Keratinocyte (primary cell): ENCODE measurements around the gene SAFB2. TPM values are rescaled to one million over a fixed set of nuclear protein-coding genes. Genes with fewer than 3 reads are reported as not detected.
A peak's percentile ranks its signal among the peaks of the same experiment; 100 is the strongest.

Experiments used
- DNase-seq: peaks from one replicate; pipeline ENCODE4 v3.0.0-alpha.2; 2011; ENCODE audit warnings: low read depth, missing footprints, low spot score
- FAIRE-seq: peaks from 2 replicates; lab custom pipeline; 2011; peaks lifted over from hg19 to GRCh38; lab: Jason Lieb, UNC
- H2AFZ ChIP-seq: 2 replicates; pipeline ENCODE4 v1.6.0; 2012; ENCODE audit warnings: low read length, control low read depth, inconsistent platforms; ENCODE audit not compliant: control insufficient read depth
- H3K27ac ChIP-seq: 2 replicates; pipeline ENCODE4 v1.5.1; 2011; ENCODE audit warnings: low read length; ENCODE audit not compliant: control insufficient read depth, insufficient read depth
- H3K27me3 ChIP-seq: 3 replicates; pipeline ENCODE4 v1.6.0; 2011; ENCODE audit warnings: low read length; ENCODE audit not compliant: control insufficient read depth, insufficient read depth; ENCODE audit errors: extremely low read depth
- H3K36me3 ChIP-seq, 2 experiments: 2 replicates in 1 of 2; 3 replicates in 1 of 2; pipeline ENCODE4 v1.5.1; 2011; ENCODE audit warnings: low read length in 2 of 2, mild to moderate bottlenecking in 1 of 2; ENCODE audit not compliant: control insufficient read depth in 2 of 2, insufficient read depth in 2 of 2; ENCODE audit errors: extremely low read depth in 1 of 2
- H3K4me1 ChIP-seq: 3 replicates; pipeline ENCODE4 v1.5.1; 2011; ENCODE audit warnings: low read length; ENCODE audit not compliant: control insufficient read depth, insufficient read depth; ENCODE audit errors: extremely low read depth
- H3K4me2 ChIP-seq: 3 replicates; pipeline ENCODE4 v1.6.0; 2011; ENCODE audit warnings: low read depth, low read length; ENCODE audit not compliant: control insufficient read depth, insufficient read depth; ENCODE audit errors: extremely low read depth
- H3K4me3 ChIP-seq, 3 experiments: fragments of 200-600 bp in 1 of 3; sonication (generic) in 1 of 3; 2 replicates in 2 of 3; 3 replicates in 1 of 3; pipeline ENCODE4 v1.5.1; 2011 to 2016; ENCODE audit warnings: low read length in 3 of 3, mild to moderate bottlenecking in 3 of 3, control low read depth in 2 of 3, inconsistent platforms in 1 of 3, low read depth in 1 of 3, mixed read lengths in 1 of 3, mixed run types in 1 of 3, moderate library complexity in 1 of 3; ENCODE audit not compliant: control insufficient read depth in 2 of 3, insufficient read depth in 2 of 3; ENCODE audit errors: extremely low read depth in 1 of 3
- H3K79me2 ChIP-seq: 2 replicates; pipeline ENCODE4 v1.6.0; 2012; ENCODE audit warnings: low read length; ENCODE audit not compliant: control insufficient read depth, insufficient read depth
- H3K9ac ChIP-seq: 3 replicates; pipeline ENCODE4 v1.6.0; 2011; ENCODE audit warnings: low read length; ENCODE audit not compliant: control insufficient read depth, insufficient read depth; ENCODE audit errors: extremely low read depth
- H3K9me1 ChIP-seq: 3 replicates; pipeline ENCODE4 v1.6.0; 2011; ENCODE audit warnings: low read length; ENCODE audit not compliant: control insufficient read depth, insufficient read depth; ENCODE audit errors: extremely low read depth
- H3K9me3 ChIP-seq: 2 replicates; pipeline ENCODE4 v1.5.1; 2012; ENCODE audit warnings: low read depth, low read length; ENCODE audit not compliant: control insufficient read depth
- H4K20me1 ChIP-seq: 3 replicates; pipeline ENCODE4 v1.6.0; 2011; ENCODE audit warnings: low read length; ENCODE audit not compliant: control insufficient read depth, insufficient read depth; ENCODE audit errors: extremely low read depth
- CTCF ChIP-seq, 3 experiments: IDR thresholded peaks in 1 of 3; conservative IDR thresholded peaks in 1 of 3; optimal IDR thresholded peaks in 1 of 3; 2 replicates in 2 of 3; 3 replicates in 1 of 3; pipeline versions ENCODE3 to v1.5.1; 2011; ENCODE audit warnings: low read length in 3 of 3, mild to moderate bottlenecking in 3 of 3, moderate library complexity in 2 of 3, control low read depth in 1 of 3, inconsistent platforms in 1 of 3; ENCODE audit not compliant: insufficient read depth in 2 of 3; ENCODE audit errors: extremely low read depth in 1 of 3
- EZH2 ChIP-seq: IDR thresholded peaks from one replicate; pipeline ENCODE4 v1.6.1; 2012; ENCODE audit warnings: inconsistent platforms, mild to moderate bottlenecking, low read length, moderate library complexity
- dilution Hi-C: fragments of 300-500 bp; cut with MboI; formaldehyde crosslinking; loops from one replicate; pipeline ENCODE4 v1.7.0; 2020; ENCODE audit warnings: low sequenced_read_pairs; ENCODE audit not compliant: extremely low pct_ligation_motif_present
- polyA minus RNA-seq, 3 experiments: library from RNA; depleted of rRNA, polyadenylated mRNA; stranded (reverse); fragments of >200 nt; gene quantifications; 1 replicate in 1 of 3; 2 replicates in 1 of 3; 3 replicates in 1 of 3; pipeline ENCODE4 v1.2.3, GENCODE V29; 2011
- polyA plus RNA-seq, 5 experiments: library from polyadenylated mRNA; depleted of rRNA in 3 of 5; stranded (reverse) in 3 of 5; stranded (forward) in 1 of 5; unstranded in 1 of 5; fragments of >200 nt; gene quantifications; 1 replicate in 1 of 5; 2 replicates in 3 of 5; 3 replicates in 1 of 5; pipeline versions ENCODE4 v1.2.1 to v1.2.3, GENCODE V29; 2011 to 2012; ENCODE audit warnings: missing spikeins in 2 of 5, low read depth in 1 of 5, low replicate concordance in 1 of 5

SAFB2 gene
- polyA plus RNA-seq (8.0 to 17.5 TPM (median 15.3 TPM) in 3 replicates), polyA minus RNA-seq (7.4 to 23.1 TPM (median 12.4 TPM) in 3 replicates)
- polyA plus RNA-seq (2011; ENCODE audit: low read depth), result 87.1 TPM
- polyA plus RNA-seq (2011; cell fraction: cytosol; rRNA removed), result 9.5 and 12.7 TPM in 2 replicates
- 54.1 and 65.9 TPM in 2 replicates for polyA plus RNA-seq (2011; cell fraction: nucleus; rRNA removed)
- 24.7 and 26.2 TPM in 2 replicates for polyA plus RNA-seq (2012; ENCODE audit: low replicate concordance)
- polyA minus RNA-seq (2011; cell fraction: cytosol; rRNA and poly(A)+ RNA removed), result 19.2 TPM
- polyA minus RNA-seq (2011; cell fraction: nucleus; rRNA and poly(A)+ RNA removed), result 13.1 and 29.9 TPM in 2 replicates

DNA sequence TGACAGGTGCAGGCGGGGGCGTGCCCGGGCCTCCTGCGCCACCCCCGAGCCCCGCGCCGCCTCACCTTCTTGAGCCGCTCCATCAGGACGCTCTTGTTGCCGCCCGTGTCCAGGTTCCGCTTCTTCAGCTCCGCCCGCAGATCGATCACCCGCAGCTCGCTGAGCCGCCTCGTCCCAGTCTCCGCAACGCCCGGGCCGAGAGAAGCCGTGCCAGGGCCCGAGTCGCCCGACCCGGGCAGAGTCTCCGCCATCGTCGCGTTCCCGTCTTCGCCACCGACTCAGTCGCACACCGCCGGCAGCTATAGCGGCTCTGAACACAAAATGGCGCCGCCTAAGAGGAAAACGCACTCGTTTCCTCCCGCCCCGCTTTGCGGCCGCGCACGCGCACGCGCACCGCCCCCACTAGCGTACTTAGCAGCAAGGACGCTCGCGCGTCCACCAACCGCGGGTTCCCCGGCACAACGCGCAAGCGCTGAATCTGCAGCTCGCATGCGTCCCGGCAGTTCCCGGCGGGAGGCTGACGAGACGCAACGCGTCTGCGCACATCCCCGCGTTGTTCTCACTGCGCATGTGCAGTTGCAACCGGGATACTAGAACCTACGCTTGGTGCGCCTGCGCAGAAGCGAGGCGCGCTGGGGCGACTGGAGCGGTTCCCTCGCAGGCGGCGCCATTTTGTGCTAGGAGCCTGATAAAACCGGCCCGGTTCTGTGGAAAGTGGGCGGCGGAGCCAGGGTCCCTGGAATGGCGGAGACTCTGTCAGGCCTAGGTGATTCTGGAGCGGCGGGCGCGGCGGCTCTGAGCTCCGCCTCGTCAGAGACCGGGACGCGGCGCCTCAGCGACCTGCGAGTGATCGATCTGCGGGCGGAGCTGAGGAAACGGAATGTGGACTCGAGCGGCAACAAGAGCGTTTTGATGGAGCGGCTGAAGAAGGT is at the start of gene SAFB2, which contains the start of gene SAFB:
TSS of gene SAFB2 (minus strand) at position 312 of the 932 bp plus-strand sequence. CDS start at position 251, 61 bp downstream.
TSS of gene SAFB (plus strand) at position 619 of the 932 bp plus-strand sequence. CDS start at position 742, 123 bp downstream.
- Histone ChIP-seq H3K36me3 (peaks cover 17 to 53% of the 10 kb centered on the region in 2 experiments), H3K4me1 (peaks cover 22% of the 10 kb centered on the region), H3K9me3 (no peaks in the 10 kb centered on the region), H3K4me2 (peak within 1 kb of the TSS; percentile 96), H4K20me1 (peaks cover 22% of the 10 kb centered on the region), H3K9ac (peak within 1 kb of the TSS; percentile 97), H3K79me2 (peaks cover 95% of the 10 kb centered on the region), H3K4me3 (peak within 1 kb of the TSS; percentile 91 to 95 (median 95)), H2AFZ (peak within 1 kb of the TSS; percentile 78), H3K9me1 (peaks cover 2% of the 10 kb centered on the region), H3K27ac (peak within 1 kb of the TSS; percentile 87), H3K27me3 (no peaks in the 10 kb centered on the region)
- peak; percentile 94 for FAIRE-seq
- peak; percentile 96 for DNase-seq
- TF ChIP-seq EZH2 (no peak), CTCF (optimal IDR thresholded peaks at IDR 0.05 in 1 of 3, IDR thresholded peaks at IDR 0.05 in 1 of 3, conservative IDR thresholded peaks at IDR 0.05 in 1 of 3; ENCODE audit: extremely low read depth in 1 of 3, insufficient read depth in 2 of 3, low read length in 3 of 3) (no peak)
- dilution Hi-C loops, result no loop called here

GRCh38 chr19:5671600-5671999 is 49.0 kb upstream of the SAFB2 start:
- H4K20me1 ChIP-seq, result no peaks in the 10 kb centered on the region
- H3K79me2 ChIP-seq, result no peaks in the 10 kb centered on the region
- FAIRE-seq (no peak), DNase-seq (no peak)
- no peak for TF ChIP-seq CTCF (optimal IDR thresholded peaks at IDR 0.05 in 1 of 3, IDR thresholded peaks at IDR 0.05 in 1 of 3, conservative IDR thresholded peaks at IDR 0.05 in 1 of 3; ENCODE audit: extremely low read depth in 1 of 3, insufficient read depth in 2 of 3, low read length in 3 of 3)
- TF ChIP-seq EZH2, result no peak
- no peaks in the 10 kb centered on the region for H3K4me1 ChIP-seq
- H3K4me3 ChIP-seq, result no peak overlapping the region
- no peaks in the 10 kb centered on the region for H3K9me1 ChIP-seq
- peaks cover 22 to 26% of the 10 kb centered on the region in 2 experiments for H3K36me3 ChIP-seq
- no peak overlapping the region for H2AFZ ChIP-seq
- no peak overlapping the region for H3K27ac ChIP-seq
- H3K9me3 ChIP-seq, result no peaks in the 10 kb centered on the region
- no peak overlapping the region for H3K9ac ChIP-seq
- H3K27me3 ChIP-seq, result no peaks in the 10 kb centered on the region
- dilution Hi-C loops, result no loop called here
- H3K4me2 ChIP-seq, result no peak overlapping the region
